GM19328 (cell line): ENCODE results near the gene SYNJ2.
"Not testable (repeated sequence)": the region's sequence is repeated elsewhere in the genome, so short reads cannot be mapped to it uniquely, and the experiment has no call there.

ENCODE experiments used
- ATAC-seq: cut with Tn5 transposase; IDR thresholded peaks from one replicate; pipeline ENCODE4 v1.9.1; 2021; ENCODE audit warnings: mild to moderate bottlenecking, moderate library complexity; ENCODE audit not compliant: unreplicated experiment

SYNJ2 gene

DNA sequence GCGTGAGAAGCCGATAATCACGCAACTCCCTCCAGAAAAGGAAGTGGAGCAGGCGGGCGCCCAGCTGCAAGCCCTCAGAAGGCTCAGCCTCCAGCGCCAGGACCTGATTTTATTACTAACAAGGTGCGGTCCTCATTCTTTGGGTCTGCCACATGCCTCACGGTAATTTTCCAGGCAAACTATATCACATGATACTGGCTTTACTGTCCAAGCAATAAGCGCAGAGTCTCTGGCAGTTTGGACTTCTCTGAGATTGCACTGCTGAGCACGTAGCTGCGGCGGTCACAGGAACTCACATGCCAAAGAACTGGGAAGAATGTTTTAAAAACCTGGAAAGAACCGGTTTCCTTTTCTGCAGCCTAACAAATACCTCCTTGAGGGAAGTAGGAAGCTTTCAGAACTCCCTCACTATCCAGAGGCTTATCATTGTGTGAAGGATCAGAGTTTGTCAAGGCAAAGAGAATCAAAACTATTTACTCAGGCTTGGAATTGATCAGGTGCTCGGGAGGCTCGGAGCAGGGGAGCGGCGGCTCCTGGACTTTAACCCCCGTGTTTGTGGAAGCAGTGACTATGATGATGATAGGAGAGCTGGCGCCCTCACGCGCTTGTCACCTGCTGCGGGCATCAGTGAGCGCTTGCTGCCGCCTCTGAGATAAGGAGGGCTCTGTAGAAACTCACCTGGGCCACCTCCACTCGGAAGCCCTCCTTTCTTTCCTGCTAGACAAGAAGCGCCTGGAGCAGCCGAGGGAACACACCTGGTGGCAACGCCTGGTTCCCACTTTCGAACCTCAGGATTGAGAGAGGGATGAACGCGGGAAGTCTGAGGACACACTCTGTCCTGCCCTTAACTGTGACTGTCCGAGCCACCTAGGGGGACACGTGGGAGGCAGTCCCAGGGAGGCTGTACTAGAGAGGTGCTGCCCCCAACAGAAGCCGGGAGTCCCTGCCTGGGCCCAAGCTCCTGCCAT, 27.2 kb upstream of the SYNJ2 start:
- no peak for ATAC-seq

DNA sequence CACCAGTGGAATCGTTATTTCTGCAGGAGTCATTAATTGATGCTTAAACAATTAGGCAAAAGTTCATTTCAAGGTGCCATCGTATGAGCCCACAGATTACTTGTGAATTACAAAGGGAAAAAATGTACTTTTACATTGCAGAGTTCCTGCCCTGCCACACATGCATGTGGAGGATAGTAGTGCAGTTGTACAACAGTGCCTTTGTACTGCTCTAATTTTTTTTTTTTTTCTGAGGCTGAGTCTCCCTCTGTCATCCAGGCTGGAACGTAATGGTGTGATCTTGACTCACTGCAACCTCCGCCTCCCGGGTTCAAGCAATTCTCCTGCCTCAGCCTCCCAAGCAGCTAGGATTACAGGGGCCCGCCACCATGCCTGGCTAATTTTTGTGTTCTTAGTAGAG, 26.0 kb upstream of the SYNJ2 start:
- ATAC-seq, result no peak

GRCh38 chr6:157956171-157956730, 25.4 kb upstream of the SYNJ2 start:
- no peak for ATAC-seq

- no peak for ATAC-seq
These were observed 22.0 kb upstream of the SYNJ2 start for GRCh38 chr6:157959451-157960227.

DNA sequence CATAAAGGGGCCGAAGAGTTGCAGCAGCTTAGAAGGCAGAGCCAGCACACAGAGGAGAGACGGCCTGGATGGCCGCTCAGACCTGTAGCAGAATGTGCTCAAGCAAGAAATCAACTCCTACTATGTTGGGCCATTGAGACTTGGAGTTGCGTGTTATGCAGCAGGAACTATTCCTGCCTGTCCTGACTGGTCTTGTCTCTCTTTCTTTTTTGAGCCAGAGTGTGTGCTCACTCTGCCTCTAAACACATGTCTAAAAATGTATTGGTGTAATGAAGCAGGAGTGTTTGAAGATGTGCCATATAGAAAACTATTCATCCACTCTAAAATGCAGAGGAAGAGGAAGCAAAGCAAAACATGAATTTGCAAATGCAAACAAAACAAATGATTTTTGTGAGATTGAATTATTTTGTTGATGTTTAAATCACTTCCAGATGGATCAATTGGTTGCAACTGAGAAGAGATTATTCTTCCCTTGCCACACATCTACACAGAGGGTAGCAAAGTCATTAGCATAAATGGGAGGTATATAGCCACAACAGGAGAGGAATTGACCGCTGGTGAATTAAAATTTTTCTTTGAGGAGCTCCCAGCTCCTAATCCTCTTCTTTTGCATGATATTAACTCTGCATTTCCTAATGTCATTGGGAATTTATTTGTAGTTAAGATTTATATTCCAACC, 20.4 kb upstream of the SYNJ2 start:
- ATAC-seq, result no peak

DNA sequence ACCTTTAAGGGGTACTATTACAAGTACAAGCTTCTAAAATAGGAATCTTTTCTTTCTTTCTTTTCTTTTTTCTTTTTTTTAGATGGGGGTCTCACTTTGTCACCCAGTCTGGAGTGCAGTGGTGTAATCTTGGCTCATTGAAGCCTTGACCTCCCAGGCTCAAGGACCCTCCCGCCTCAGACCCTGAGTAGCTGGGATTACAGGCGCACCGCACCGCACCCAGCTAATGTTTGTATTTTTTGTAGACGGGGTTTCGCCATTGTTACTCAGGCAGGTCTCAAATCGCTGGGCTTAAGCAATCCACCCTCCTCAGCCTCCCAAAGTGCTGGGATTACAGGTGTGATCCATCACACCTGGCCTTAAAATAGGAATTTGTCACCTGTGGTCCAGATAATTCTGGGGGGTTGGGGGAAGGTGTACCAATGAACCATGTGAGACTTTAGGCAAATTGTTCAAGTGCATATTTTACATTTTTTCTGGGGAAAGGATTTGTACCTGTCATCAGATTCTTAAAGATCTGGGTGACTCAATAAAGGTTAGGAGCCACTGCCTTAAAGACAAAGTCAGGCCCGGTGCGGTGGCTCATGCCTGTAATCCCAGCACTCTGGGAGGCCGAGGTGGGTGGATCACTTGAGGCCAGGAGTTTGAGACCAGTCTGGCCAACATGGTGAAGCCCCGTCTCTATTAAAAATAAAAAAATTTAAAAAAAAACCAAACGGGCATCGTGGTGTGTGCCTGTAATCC, 19.7 kb upstream of the SYNJ2 start:
- no peak for ATAC-seq

GRCh38 chr6:157962601-157963302, 18.9 kb upstream of the SYNJ2 start:
- ATAC-seq, result no peak

GRCh38 chr6:157964100-157964499, 17.6 kb upstream of the SYNJ2 start:
- ATAC-seq, result no peak

GRCh38 chr6:157965387-157965786, 16.3 kb upstream of the SYNJ2 start:
- ATAC-seq, result no peak

GRCh38 chr6:157966589-157966977, 15.1 kb upstream of the SYNJ2 start:
- ATAC-seq, result no peak

GRCh38 chr6:157967020-157967419, 14.6 kb upstream of the SYNJ2 start:
- ATAC-seq, result no peak

GRCh38 chr6:157967486-157967885, 14.2 kb upstream of the SYNJ2 start:
- ATAC-seq, result no peak

GRCh38 chr6:157972177-157972576, 9.5 kb upstream of the SYNJ2 start:
- not testable (repeated sequence) for ATAC-seq

- no peak for ATAC-seq
These were observed 7.2 kb upstream of the SYNJ2 start for GRCh38 chr6:157974341-157974894.

GRCh38 chr6:157974967-157975366, 6.7 kb upstream of the SYNJ2 start:
- ATAC-seq, result no peak

DNA sequence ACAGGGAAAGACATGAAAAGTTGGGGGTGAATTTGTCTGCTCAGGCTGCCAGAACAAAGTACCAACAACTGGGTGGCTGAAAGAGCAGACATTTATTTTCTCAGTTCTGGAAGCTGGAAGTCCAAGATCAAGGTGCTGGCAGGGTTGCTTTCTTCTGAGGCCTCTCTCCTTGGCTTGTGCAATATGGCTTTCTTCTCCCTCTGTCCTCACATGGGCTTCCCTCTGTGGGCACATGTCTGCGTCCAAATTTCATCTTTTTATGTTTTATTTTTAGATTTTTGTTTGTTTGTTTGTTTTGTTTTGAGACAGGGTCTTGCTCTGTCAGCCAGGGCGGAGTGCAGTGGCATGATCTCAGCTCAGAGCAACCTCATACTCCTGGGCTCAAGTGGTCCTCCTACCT, 6.2 kb upstream of the SYNJ2 start:
- no peak for ATAC-seq

GRCh38 chr6:157976345-157977175, 5.1 kb upstream of the SYNJ2 start:
- no peak for ATAC-seq

DNA sequence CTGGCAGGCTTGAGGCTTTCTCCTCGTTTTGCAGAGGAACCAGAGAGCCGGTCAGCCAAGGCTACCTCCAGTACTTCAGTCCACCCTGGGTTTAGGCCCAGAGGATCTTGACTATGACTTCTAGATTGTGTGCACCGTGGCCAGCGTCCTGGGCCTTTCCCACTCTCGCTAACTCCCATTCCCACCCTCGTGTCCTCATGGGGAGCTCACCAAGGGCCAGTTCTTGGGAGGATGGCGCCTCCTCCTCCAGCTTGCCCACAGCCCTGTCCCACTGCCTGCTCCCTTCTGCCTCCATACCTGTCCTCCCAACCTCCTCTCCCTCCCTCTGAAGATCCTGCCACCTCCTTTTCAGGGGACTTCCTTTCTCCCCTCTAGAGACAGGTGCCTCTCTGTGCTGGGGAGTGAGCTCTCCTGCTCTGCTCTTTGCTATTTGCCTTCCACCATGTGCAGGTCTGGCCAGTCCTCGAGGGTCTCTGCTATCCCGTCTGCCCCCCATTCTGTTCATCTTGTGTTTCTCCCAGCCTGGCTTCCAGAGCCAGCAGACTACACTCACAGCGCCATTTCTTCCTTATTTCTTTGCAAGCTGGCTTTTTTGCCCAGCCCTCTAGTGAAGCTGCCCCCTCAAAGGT, 4.4 kb upstream of the SYNJ2 start:
- ATAC-seq, result no peak
